Bronchial epithelial cell (primary cell): ENCODE data around the gene PHACTR4. TPM values are rescaled to one million over a fixed set of nuclear protein-coding genes. Genes with fewer than 3 reads are reported as not detected.

Experiments used
- DNase-seq: peaks from one replicate; pipeline ENCODE4 v3.0.0-alpha.2; 2010; ENCODE audit warnings: low read depth
- FAIRE-seq: peaks from 2 replicates; lab custom pipeline; 2011; peaks lifted over from hg19 to GRCh38; lab: Jason Lieb, UNC
- H3K27me3 ChIP-seq: 2 replicates; pipeline ENCODE4 v1.5.1; 2011; ENCODE audit warnings: low read length; ENCODE audit not compliant: control insufficient read depth, insufficient read depth
- H3K36me3 ChIP-seq: 2 replicates; pipeline ENCODE4 v1.5.1; 2011; ENCODE audit warnings: low read length; ENCODE audit not compliant: control insufficient read depth, insufficient read depth
- H3K4me3 ChIP-seq: 2 replicates; pipeline ENCODE4 v1.5.1; 2011; ENCODE audit warnings: mild to moderate bottlenecking, low read depth, low read length, control low read depth
- CTCF ChIP-seq: IDR thresholded peaks from 2 replicates; pipeline ENCODE4 v1.5.1; 2011; ENCODE audit warnings: mild to moderate bottlenecking, moderate library complexity, low read length, control low read depth, inconsistent platforms; ENCODE audit not compliant: insufficient read depth, severe bottlenecking
- total RNA-seq: library from RNA; depleted of rRNA; stranded (reverse); fragments of >200 nt; gene quantifications from 2 replicates; pipeline ENCODE4 v1.2.1, GENCODE V29; 2014

Gene PHACTR4
- total RNA-seq, 1 donor from 2014 or later: 3.2 TPM

DNA sequence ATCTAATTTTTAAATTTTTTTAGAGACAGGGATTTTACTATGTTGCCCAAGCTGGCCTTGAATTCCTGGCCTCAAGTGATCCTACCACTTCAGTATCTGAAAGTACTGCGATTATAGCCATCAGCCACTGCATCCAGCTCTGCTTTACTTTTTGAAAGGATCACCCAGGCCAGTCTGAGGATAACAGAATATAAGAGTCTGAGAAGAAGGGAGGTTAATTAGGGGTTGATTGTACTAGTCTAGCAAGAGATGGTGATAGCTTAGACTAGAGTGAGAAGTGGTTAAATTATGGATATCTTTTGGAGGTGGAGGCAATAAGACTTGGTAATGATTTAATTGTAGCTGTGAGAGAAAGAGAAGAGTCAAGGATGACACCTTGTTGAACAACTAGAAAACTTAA is 32.2 kb downstream of the PHACTR4 start:
- FAIRE-seq (no peak), DNase-seq (no peak)
- no peak for TF ChIP-seq CTCF

DNA sequence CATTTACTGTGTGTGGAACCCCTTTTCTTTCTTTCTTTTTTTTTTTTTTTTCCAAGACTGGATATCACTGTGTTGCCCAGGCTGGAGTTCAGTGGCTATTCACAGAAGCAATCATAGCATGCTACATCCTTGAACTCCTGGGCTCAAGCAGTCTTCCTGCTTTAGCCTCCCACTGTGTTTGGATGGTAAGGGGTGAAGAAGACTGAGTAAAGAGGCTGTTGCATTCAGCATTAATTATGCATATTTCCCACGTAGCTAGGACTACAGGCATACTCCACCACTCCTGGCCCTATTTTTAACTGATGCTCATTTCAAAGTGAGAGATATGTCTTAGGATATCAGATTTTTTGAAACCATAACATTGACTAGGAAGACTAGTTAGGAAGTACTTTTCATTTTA is 39.5 kb downstream of the PHACTR4 start:
- no peak for FAIRE-seq
- Histone ChIP-seq H3K36me3 (no peaks in the 10 kb centered on the region), H3K27me3 (no peaks in the 10 kb centered on the region), H3K4me3 (no peak overlapping the region)
- DNase-seq: no peak
- TF ChIP-seq CTCF: no peak

More for the DNA sequence above, 32.2 kb downstream of the PHACTR4 start:
- no peaks in the 10 kb centered on the region for H3K27me3 ChIP-seq
- H3K36me3 ChIP-seq: no peaks in the 10 kb centered on the region
- H3K4me3 ChIP-seq: no peak overlapping the region

- no peak overlapping the region for H3K4me3 ChIP-seq
- no peak for TF ChIP-seq CTCF
- H3K36me3 ChIP-seq: no peaks in the 10 kb centered on the region
- H3K27me3 ChIP-seq: no peaks in the 10 kb centered on the region
- FAIRE-seq (no peak), DNase-seq (no peak)
These were observed 42.1 kb downstream of the PHACTR4 start for GRCh38 chr1:28411656-28412055.

GRCh38 chr1:28412731-28413130 is 43.2 kb downstream of the PHACTR4 start:
- DNase-seq (no peak), FAIRE-seq (no peak)
- H3K27me3 ChIP-seq: no peaks in the 10 kb centered on the region
- no peaks in the 10 kb centered on the region for H3K36me3 ChIP-seq
- H3K4me3 ChIP-seq: no peak overlapping the region
- TF ChIP-seq CTCF: no peak

GRCh38 chr1:28416509-28417194 is 47.1 kb downstream of the PHACTR4 start:
- no peak for TF ChIP-seq CTCF
- no peak overlapping the region for H3K4me3 ChIP-seq
- FAIRE-seq (no peak), DNase-seq (peak; percentile 51)
- H3K36me3 ChIP-seq: no peaks in the 10 kb centered on the region
- H3K27me3 ChIP-seq: no peaks in the 10 kb centered on the region
